ENCODE data around the gene MTG2. TPM values are rescaled to one million over a fixed set of nuclear protein-coding genes. Genes with fewer than 3 reads are reported as not detected.

The MTG2 gene
- total and polyA plus RNA-seq, 2 of the 13 experiments (the other 11 are each of a cell fraction or from before 2014, with no cell fraction given): 20.4 to 37.8 TPM

DNA sequence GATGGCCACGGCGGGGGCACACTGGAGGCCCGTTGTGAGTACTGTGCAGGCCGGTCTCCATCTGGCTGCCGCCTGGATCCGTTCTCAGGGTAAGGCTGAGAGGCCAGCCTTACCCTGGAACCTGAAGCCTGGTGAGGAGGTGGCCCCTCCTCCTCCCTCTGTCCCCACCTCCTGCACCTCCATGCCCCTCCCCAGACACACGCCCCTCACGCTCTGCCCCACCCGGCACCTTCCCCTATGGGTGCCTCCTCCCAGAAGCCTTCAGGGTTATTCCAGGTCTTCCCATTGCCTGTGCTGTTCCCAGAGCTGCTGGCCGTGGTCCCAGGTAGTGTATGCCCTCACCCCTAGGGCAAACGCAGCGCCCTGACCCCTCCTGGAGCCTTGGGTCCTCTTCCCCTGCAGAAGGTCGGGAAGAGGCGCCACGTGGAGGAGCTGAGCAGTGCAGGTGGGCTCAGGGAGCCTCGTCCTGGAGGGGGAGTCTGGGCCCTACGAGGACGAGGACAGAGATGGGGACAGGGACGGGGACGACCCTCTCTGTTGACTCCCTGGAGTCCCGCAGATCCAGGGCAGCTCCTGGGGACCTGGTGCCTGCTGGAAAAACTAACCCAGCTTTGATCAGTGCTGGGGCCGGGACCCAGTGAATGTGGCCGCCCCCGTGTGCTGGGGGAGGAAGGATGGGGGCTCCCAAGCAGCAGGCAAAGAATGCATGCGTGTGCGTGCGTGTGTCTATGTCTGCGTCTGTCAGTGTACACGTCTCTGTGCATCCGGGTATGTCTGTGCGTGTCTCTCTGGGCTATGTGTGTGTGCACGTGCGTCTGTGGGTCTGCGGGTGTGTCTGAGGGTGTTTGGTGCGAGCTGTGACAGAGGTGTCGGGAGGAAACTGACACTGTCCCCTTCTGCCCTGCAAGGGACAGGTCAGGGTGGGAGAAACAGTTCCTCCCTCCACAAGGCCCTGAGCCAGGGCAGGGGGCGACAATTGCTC lies 45.4 kb downstream of the MTG2 start (continued):
- TF ChIP-seq, protein P1, sequence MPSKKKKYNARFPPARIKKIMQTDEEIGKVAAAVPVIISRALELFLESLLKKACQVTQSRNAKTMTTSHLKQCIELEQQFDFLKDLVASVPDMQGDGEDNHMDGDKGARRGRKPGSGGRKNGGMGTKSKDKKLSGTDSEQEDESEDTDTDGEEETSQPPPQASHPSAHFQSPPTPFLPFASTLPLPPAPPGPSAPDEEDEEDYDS (CRISPR knock-in tag; IDR thresholded peaks at IDR 0.05): no peak
- no peak for TF ChIP-seq PHF5A (CRISPR knock-in tag; IDR thresholded peaks at IDR 0.05; ENCODE audit: low read depth, unreplicated experiment)
- no peak for TF ChIP-seq SIN3A (IDR thresholded peaks at IDR 0.05; ENCODE audit: borderline replicate concordance, low read depth, low read length)
- no peak for TF ChIP-seq MEIS2 (CRISPR knock-in tag; IDR thresholded peaks at IDR 0.05)
- TF ChIP-seq CCDC6 (CRISPR knock-in tag; IDR thresholded peaks at IDR 0.05): no peak
- no peak for TF ChIP-seq SOX13 (IDR thresholded peaks at IDR 0.05)
- no peak for TF ChIP-seq SOX13 (CRISPR knock-in tag; conservative IDR thresholded peaks at IDR 0.05 in 1 of 2, IDR thresholded peaks at IDR 0.05 in 1 of 2)
- TF ChIP-seq HMGXB4 (CRISPR knock-in tag; IDR thresholded peaks at IDR 0.05; ENCODE audit: borderline replicate concordance in 1 of 2, low read depth in 1 of 2): no peak
- TF ChIP-seq ZBTB10 (CRISPR knock-in tag; IDR thresholded peaks at IDR 0.05; ENCODE audit: borderline replicate concordance): no peak
- no peak for TF ChIP-seq CSRNP2 (CRISPR knock-in tag; conservative IDR thresholded peaks at IDR 0.05; ENCODE audit: low read depth)

Measured in HepG2 (cell line).